Measurements from ENCODE around the gene SCN10A. TPM values are rescaled to one million over a fixed set of nuclear protein-coding genes. Genes with fewer than 3 reads are reported as not detected.

SCN10A gene
- total RNA-seq, 4 donors from 2014 or later: not detected

GRCh38 chr3:38743043-38743442, 73.0 kb downstream of the SCN10A start:
- Histone ChIP-seq H3K4me3 (no peak overlapping the region), H3K27ac (replicated peaks in 1 of 4) (no peak overlapping the region), H3K36me3 (no peaks in the 10 kb centered on the region), H3K9me3 (no peaks in the 10 kb centered on the region), H3K27me3 (peaks cover 0 to 8% (median 0%) of the 10 kb centered on the region in 4 donors), H3K4me1 (no peaks in the 10 kb centered on the region)
- intact Hi-C loops (cut with DNase I): no loop called here
- no peak for DNase-seq (ENCODE audit: extremely low spot score)
- 75% methylated on average over 7 of the region's 7 CpGs for WGBS
- no peak for TF ChIP-seq EP300 (IDR thresholded peaks at IDR 0.05)
- no peak for TF ChIP-seq CTCF (IDR thresholded peaks at IDR 0.05)
- no peak for TF ChIP-seq POLR2AphosphoS5 (IDR thresholded peaks at IDR 0.05)
- no peak for TF ChIP-seq POLR2A (IDR thresholded peaks at IDR 0.05; ENCODE audit: low read depth)

DNA sequence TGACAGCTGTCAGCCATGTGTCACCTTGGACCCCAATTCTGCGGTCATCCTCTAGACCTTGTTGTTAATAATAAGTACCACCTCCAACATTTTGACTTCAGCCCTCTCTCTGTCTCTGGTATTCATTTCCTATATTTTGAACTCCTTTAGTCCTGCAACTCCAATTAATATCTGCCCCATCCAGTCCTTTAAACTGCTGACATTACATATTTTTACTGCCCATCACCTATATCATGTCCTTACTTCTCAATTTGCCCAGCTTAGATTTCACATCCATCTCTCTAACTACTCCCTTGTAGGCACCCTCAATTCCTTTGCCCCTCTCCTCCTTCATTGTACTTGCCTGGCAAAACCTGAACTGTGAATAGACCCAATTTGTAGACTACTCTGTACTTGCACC, 73.5 kb downstream of the SCN10A start:
- no peaks in the 10 kb centered on the region for H3K4me1 ChIP-seq
- TF ChIP-seq POLR2A (IDR thresholded peaks at IDR 0.05; ENCODE audit: low read depth) (no peak), POLR2AphosphoS5 (IDR thresholded peaks at IDR 0.05) (no peak), CTCF (IDR thresholded peaks at IDR 0.05) (no peak), EP300 (IDR thresholded peaks at IDR 0.05) (no peak)
- DNase-seq (ENCODE audit: extremely low spot score): no peak
- intact Hi-C loops (cut with DNase I): no loop called here
- no peaks in the 10 kb centered on the region for H3K36me3 ChIP-seq
- no peak overlapping the region for H3K4me3 ChIP-seq
- H3K27ac ChIP-seq (replicated peaks in 1 of 4): no peak overlapping the region
- peaks cover 0 to 8% (median 0%) of the 10 kb centered on the region in 4 donors for H3K27me3 ChIP-seq
- WGBS: 80% methylated on average over 1 of the region's 1 CpG
- H3K9me3 ChIP-seq: no peaks in the 10 kb centered on the region

GRCh38 chr3:38740537-38740936, 75.5 kb downstream of the SCN10A start:
- H3K27ac ChIP-seq (replicated peaks in 1 of 4): no peak overlapping the region
- no peak overlapping the region for H3K4me3 ChIP-seq
- DNase-seq (ENCODE audit: extremely low spot score): no peak
- no peak for TF ChIP-seq POLR2AphosphoS5 (IDR thresholded peaks at IDR 0.05)
- TF ChIP-seq POLR2A (IDR thresholded peaks at IDR 0.05; ENCODE audit: low read depth): no peak
- no peak for TF ChIP-seq CTCF (IDR thresholded peaks at IDR 0.05)
- TF ChIP-seq EP300 (IDR thresholded peaks at IDR 0.05): no peak
- H3K9me3 ChIP-seq: no peaks in the 10 kb centered on the region
- H3K4me1 ChIP-seq: no peaks in the 10 kb centered on the region
- intact Hi-C loops (cut with DNase I): no loop called here
- H3K27me3 ChIP-seq: peaks cover 0 to 8% (median 0%) of the 10 kb centered on the region in 4 donors
- H3K36me3 ChIP-seq: no peaks in the 10 kb centered on the region

DNA sequence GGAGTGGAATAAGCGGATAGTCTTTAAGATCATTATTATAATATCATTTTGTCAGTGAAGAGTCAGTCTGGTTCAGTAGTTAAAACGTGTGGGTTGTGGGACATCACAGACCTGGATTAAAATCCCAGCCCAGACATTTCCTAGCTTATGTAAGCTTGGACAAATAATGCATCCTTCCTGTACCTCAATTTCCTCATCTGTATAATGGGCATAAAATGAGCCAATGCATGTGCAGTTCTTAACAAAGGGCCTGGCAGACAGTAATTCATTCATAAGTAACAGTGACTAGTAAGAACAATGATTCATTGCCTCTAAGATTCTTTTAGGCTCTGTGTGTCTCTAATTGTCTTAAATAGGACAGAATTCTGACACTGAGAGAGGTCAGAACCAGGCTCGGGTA, 76.1 kb downstream of the SCN10A start:
- intact Hi-C loops (cut with DNase I): no loop called here
- H3K27me3 ChIP-seq: peaks cover 0 to 8% (median 0%) of the 10 kb centered on the region in 4 donors
- no peak overlapping the region for H3K4me3 ChIP-seq
- H3K4me1 ChIP-seq: no peaks in the 10 kb centered on the region
- no peaks in the 10 kb centered on the region for H3K36me3 ChIP-seq
- no peak for DNase-seq (ENCODE audit: extremely low spot score)
- WGBS: 64% methylated on average over 3 of the region's 3 CpGs
- no peak overlapping the region for H3K27ac ChIP-seq (replicated peaks in 1 of 4)
- no peak for TF ChIP-seq POLR2A (IDR thresholded peaks at IDR 0.05; ENCODE audit: low read depth)
- no peak for TF ChIP-seq CTCF (IDR thresholded peaks at IDR 0.05)
- TF ChIP-seq POLR2AphosphoS5 (IDR thresholded peaks at IDR 0.05): no peak
- no peak for TF ChIP-seq EP300 (IDR thresholded peaks at IDR 0.05)
- H3K9me3 ChIP-seq: no peaks in the 10 kb centered on the region

DNA sequence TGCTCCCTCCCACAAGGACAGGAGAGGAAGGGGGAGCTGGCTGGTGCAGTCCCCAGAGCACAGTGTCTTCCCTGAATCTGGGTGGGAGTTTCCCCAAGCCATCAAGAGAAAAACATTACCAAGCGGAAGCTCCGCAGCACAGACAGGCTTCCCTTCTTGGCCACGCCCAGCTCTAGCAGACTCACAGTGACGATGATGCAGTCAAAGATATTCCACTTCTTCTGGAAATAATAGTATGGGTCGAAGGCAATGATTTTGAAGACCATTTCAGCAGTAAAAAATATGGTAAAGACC, 76.7 kb downstream of the SCN10A start:
- H3K9me3 ChIP-seq: no peaks in the 10 kb centered on the region
- no peaks in the 10 kb centered on the region for H3K4me1 ChIP-seq
- DNase-seq (ENCODE audit: extremely low spot score): no peak
- H3K27me3 ChIP-seq: peaks cover 0 to 8% (median 0%) of the 10 kb centered on the region in 4 donors
- intact Hi-C loops (cut with DNase I): no loop called here
- WGBS: 74% methylated on average over 5 of the region's 5 CpGs
- no peak for TF ChIP-seq POLR2AphosphoS5 (IDR thresholded peaks at IDR 0.05)
- no peak for TF ChIP-seq POLR2A (IDR thresholded peaks at IDR 0.05; ENCODE audit: low read depth)
- no peak for TF ChIP-seq EP300 (IDR thresholded peaks at IDR 0.05)
- no peak for TF ChIP-seq CTCF (IDR thresholded peaks at IDR 0.05)
- no peaks in the 10 kb centered on the region for H3K36me3 ChIP-seq
- no peak overlapping the region for H3K4me3 ChIP-seq
- H3K27ac ChIP-seq (replicated peaks in 1 of 4): no peak overlapping the region
